Measurements from ENCODE around the gene SUGT1. TPM values are rescaled to one million over a fixed set of nuclear protein-coding genes. Genes with fewer than 3 reads are reported as not detected.
"Not testable (repeated sequence)": the region's sequence is repeated elsewhere in the genome, so short reads cannot be mapped to it uniquely, and the experiment has no call there.

The SUGT1 gene
- polyA plus RNA-seq (2011; rRNA removed), result 37.7 and 56.4 TPM in 2 replicates
- 21.3 and 23.1 TPM in 2 replicates for polyA plus RNA-seq (2012; cell fraction: cytosol; rRNA removed)
- polyA plus RNA-seq (2012; cell fraction: nucleus; rRNA removed), result 9.1 and 10.7 TPM in 2 replicates
- 60.4 to 62.1 TPM (median 61.4 TPM) in 3 replicates for polyA plus RNA-seq (2017; fragmentation: RNase III; extraction: RNeasy Plus Mini Kit Qiagen cat#74134 plus additional on column Dnase treatment)
- polyA minus RNA-seq (2011; rRNA and poly(A)+ RNA removed), result 23.9 and 25.2 TPM in 2 replicates

DNA sequence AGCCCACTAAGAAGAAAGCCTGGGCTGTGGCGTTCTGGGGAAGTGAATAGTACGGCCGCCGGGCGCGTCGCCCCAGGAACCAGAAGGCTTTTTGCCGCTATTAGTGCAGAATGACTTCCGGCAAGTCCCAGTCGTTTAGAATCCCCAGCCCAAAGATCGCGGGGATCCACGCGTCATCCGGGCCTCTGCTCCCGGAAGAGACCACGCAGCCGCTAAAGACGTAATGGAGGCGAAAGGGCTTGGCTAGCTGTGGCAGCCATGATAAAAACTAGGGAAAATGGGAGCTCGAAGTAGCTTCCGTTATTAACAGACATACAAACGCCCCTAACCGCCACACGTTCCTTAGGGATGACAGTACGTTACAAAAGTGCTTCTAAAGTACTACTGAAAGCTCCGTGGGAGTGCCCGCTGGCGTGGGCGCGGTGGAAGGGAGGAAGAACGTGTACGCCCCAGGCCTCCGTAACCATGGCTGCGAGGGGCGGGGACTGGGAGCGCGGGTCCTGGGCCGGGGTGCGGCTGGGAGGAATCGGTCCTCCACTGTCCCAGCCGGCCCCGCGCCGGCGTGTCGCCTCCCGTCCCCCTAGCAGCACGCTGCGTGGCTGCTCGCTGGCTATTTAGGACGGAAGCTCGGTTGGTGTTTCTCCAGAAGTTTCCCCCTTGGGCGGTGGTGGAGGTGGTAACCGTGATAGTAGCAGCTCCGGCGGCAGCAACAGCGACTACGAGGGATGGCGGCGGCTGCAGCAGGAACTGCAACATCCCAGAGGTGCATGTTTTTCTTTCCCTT, at the start of gene SUGT1:
Gene SUGT1, plus strand, starts transcription at position 641 of the 784 bp plus-strand sequence. Its CDS starts 85 bp downstream, at position 726.
- CTCF ChIA-PET, result interaction anchor here (0.9 to 1.8 kb wide), 9 partner anchors 9 to 202 kb away, joined by 3 to 10 read pairs (median 4); partner anchors contain the start of gene VPS36
- no peak for FAIRE-seq

DNA sequence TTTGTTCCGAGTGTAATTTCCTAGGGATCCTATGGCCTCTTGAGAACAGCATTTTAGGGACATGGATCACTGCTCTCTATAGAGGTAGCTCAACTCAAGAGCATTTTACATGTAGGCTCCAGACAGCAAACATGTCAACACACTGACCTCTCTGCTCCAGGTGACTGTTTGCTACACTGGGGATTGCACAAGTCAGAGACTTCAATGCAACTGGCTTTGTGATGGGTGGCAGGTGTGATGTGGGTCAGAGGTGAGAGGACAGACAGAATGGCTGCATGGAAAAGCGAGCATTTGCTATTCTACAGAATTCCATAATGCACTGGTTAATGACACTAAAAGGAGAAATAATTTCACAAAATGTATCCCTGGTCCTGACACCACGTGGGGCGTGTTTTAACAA, 49.3 kb upstream of the SUGT1 start:
- ATAC-seq; H3K4me3 ChIP-seq; DNase-seq (ENCODE audit: low read depth in 1 of 2, low spot score in 1 of 2); FAIRE-seq; H3K27ac ChIP-seq; H3K9me3 ChIP-seq; H3K4me1 ChIP-seq; CTCF ChIA-PET; POLR2A ChIA-PET; H3K4me2 ChIP-seq: not testable (repeated sequence)
- 35% methylated on average over 4 of the region's 4 CpGs for WGBS (ENCODE audit: missing lambda C conversion rate)

More for the DNA sequence above, at the start of gene SUGT1:
- WGBS (ENCODE audit: missing lambda C conversion rate), result 1% methylated on average over 35 of the region's 61 CpGs
- ATAC-seq, result peak; percentile 97 to 98
- Histone ChIP-seq H3K9me3 (no peaks in the 10 kb centered on the region), H3K4me2 (peak within 1 kb of the TSS; percentile 84), H3K4me1 (peaks cover 7% of the 10 kb centered on the region; the same call in 1 of the 3 replicates), H3K4me3 (peak within 1 kb of the TSS; percentile 58), H3K27ac (peak within 1 kb of the TSS; percentile 87 to 94)
- TF ChIP-seq HDAC2 (IDR thresholded peaks at IDR 0.05), result no peak
- TF ChIP-seq POLR2A (IDR thresholded peaks at IDR 0.05; ENCODE audit: low read length), result peak; percentile 75
- peak; percentile 81 to 84; a peak in 4 of 5 replicates for TF ChIP-seq JUN (IDR thresholded peaks at IDR 0.05)
- 0 out of 4 replicates have a peak, but pooled peaks of 1 of the 2 experiments have one; percentile 12 for TF ChIP-seq CEBPB (IDR thresholded peaks at IDR 0.05)
- no peak for TF ChIP-seq FOXS1 (CRISPR knock-in tag; IDR thresholded peaks at IDR 0.05)
- TF ChIP-seq KDM1A (IDR thresholded peaks at IDR 0.05; ENCODE audit: low read depth), result no peak
- TF ChIP-seq, protein P1, sequence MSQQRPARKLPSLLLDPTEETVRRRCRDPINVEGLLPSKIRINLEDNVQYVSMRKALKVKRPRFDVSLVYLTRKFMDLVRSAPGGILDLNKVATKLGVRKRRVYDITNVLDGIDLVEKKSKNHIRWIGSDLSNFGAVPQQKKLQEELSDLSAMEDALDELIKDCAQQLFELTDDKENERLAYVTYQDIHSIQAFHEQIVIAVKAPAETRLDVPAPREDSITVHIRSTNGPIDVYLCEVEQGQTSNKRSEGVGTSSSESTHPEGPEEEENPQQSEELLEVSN (IDR thresholded peaks at IDR 0.05; ENCODE audit: borderline replicate concordance, low read depth), result peak; percentile 78; the same call in 1 of the 2 replicates
- TF ChIP-seq, protein P2, sequence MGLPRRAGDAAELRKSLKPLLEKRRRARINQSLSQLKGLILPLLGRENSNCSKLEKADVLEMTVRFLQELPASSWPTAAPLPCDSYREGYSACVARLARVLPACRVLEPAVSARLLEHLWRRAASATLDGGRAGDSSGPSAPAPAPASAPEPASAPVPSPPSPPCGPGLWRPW (IDR thresholded peaks at IDR 0.05), result no peak
- TF ChIP-seq, protein P3, sequence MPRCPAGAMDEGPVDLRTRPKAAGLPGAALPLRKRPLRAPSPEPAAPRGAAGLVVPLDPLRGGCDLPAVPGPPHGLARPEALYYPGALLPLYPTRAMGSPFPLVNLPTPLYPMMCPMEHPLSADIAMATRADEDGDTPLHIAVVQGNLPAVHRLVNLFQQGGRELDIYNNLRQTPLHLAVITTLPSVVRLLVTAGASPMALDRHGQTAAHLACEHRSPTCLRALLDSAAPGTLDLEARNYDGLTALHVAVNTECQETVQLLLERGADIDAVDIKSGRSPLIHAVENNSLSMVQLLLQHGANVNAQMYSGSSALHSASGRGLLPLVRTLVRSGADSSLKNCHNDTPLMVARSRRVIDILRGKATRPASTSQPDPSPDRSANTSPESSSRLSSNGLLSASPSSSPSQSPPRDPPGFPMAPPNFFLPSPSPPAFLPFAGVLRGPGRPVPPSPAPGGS (IDR thresholded peaks at IDR 0.05), result peak; percentile 38; the same call in 1 of the 3 replicates
- peak; percentile 11; the same call in 1 of the 2 replicates for TF ChIP-seq GATA3 (IDR thresholded peaks at IDR 0.05; ENCODE audit: borderline replicate concordance)
- peak; percentile 63; the same call in 1 of the 2 replicates for TF ChIP-seq MYC (IDR thresholded peaks at IDR 0.05; ENCODE audit: borderline replicate concordance, low read length)
- TF ChIP-seq, protein P4, sequence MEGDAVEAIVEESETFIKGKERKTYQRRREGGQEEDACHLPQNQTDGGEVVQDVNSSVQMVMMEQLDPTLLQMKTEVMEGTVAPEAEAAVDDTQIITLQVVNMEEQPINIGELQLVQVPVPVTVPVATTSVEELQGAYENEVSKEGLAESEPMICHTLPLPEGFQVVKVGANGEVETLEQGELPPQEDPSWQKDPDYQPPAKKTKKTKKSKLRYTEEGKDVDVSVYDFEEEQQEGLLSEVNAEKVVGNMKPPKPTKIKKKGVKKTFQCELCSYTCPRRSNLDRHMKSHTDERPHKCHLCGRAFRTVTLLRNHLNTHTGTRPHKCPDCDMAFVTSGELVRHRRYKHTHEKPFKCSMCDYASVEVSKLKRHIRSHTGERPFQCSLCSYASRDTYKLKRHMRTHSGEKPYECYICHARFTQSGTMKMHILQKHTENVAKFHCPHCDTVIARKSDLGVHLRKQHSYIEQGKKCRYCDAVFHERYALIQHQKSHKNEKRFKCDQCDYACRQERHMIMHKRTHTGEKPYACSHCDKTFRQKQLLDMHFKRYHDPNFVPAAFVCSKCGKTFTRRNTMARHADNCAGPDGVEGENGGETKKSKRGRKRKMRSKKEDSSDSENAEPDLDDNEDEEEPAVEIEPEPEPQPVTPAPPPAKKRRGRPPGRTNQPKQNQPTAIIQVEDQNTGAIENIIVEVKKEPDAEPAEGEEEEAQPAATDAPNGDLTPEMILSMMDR (IDR thresholded peaks at IDR 0.05), result peak; percentile 40
- TF ChIP-seq CHD4 (IDR thresholded peaks at IDR 0.05; ENCODE audit: borderline replicate concordance), result no peak
- TF ChIP-seq, protein P5, sequence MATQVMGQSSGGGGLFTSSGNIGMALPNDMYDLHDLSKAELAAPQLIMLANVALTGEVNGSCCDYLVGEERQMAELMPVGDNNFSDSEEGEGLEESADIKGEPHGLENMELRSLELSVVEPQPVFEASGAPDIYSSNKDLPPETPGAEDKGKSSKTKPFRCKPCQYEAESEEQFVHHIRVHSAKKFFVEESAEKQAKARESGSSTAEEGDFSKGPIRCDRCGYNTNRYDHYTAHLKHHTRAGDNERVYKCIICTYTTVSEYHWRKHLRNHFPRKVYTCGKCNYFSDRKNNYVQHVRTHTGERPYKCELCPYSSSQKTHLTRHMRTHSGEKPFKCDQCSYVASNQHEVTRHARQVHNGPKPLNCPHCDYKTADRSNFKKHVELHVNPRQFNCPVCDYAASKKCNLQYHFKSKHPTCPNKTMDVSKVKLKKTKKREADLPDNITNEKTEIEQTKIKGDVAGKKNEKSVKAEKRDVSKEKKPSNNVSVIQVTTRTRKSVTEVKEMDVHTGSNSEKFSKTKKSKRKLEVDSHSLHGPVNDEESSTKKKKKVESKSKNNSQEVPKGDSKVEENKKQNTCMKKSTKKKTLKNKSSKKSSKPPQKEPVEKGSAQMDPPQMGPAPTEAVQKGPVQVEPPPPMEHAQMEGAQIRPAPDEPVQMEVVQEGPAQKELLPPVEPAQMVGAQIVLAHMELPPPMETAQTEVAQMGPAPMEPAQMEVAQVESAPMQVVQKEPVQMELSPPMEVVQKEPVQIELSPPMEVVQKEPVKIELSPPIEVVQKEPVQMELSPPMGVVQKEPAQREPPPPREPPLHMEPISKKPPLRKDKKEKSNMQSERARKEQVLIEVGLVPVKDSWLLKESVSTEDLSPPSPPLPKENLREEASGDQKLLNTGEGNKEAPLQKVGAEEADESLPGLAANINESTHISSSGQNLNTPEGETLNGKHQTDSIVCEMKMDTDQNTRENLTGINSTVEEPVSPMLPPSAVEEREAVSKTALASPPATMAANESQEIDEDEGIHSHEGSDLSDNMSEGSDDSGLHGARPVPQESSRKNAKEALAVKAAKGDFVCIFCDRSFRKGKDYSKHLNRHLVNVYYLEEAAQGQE (IDR thresholded peaks at IDR 0.05), result peak; percentile 79
- peak; percentile 48; the same call in 1 of the 2 replicates for TF ChIP-seq PHF8 (IDR thresholded peaks at IDR 0.05; ENCODE audit: borderline replicate concordance, low read depth)
- TF ChIP-seq CHD2 (IDR thresholded peaks at IDR 0.05; ENCODE audit: low read length, partially characterized antibody), result peak; percentile 78
- TF ChIP-seq, protein P6, sequence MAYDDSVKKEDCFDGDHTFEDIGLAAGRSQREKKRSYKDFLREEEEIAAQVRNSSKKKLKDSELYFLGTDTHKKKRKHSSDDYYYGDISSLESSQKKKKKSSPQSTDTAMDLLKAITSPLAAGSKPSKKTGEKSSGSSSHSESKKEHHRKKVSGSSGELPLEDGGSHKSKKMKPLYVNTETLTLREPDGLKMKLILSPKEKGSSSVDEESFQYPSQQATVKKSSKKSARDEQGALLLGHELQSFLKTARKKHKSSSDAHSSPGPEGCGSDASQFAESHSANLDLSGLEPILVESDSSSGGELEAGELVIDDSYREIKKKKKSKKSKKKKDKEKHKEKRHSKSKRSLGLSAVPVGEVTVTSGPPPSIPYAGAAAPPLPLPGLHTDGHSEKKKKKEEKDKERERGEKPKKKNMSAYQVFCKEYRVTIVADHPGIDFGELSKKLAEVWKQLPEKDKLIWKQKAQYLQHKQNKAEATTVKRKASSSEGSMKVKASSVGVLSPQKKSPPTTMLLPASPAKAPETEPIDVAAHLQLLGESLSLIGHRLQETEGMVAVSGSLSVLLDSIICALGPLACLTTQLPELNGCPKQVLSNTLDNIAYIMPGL (CRISPR knock-in tag; IDR thresholded peaks at IDR 0.05; ENCODE audit: borderline replicate concordance), result peak; percentile 41; the same call in 1 of the 2 replicates
- TF ChIP-seq, protein P7, sequence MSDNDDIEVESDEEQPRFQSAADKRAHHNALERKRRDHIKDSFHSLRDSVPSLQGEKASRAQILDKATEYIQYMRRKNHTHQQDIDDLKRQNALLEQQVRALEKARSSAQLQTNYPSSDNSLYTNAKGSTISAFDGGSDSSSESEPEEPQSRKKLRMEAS (IDR thresholded peaks at IDR 0.05), result peak; percentile 83
- POLR2A ChIA-PET, result interaction anchor here (0.7 to 2.4 kb wide), 10 partner anchors 9 to 316 kb away, joined by 3 to 56 read pairs (median 3); partner anchors contain the start of gene HNRNPA1L2
- DNase-seq (ENCODE audit: low read depth in 1 of 2, low spot score in 1 of 2), result peak; percentile 60 to 96

DNA sequence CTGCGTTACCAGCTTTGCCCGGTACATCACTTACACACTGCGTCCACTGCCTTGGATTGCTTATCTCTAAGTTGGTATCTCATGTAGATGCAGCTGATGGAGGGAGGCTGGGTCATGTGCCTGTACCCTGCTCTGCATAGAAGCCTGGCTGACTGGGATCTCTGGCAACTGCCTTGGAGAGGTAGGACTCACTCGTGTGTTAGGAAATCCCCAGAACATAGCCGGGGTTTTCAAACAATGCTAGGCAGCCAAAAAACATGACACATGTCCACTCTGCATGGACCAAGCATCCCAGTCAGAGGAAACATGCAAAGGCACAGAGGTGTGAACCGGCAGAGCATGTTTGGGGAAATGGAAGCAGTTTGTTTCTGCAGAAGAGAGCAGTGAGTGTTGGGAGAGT, 46.5 kb upstream of the SUGT1 start:
- WGBS (ENCODE audit: missing lambda C conversion rate), result 70% methylated on average over 6 of the region's 6 CpGs
- H3K9me3 ChIP-seq; H3K4me1 ChIP-seq; DNase-seq (ENCODE audit: low read depth in 1 of 2, low spot score in 1 of 2); ATAC-seq; POLR2A ChIA-PET; H3K27ac ChIP-seq; H3K4me3 ChIP-seq; H3K4me2 ChIP-seq; FAIRE-seq: not testable (repeated sequence)
- CTCF ChIA-PET, result interaction anchor here (5.8 kb wide), 1 partner anchor 362 kb away, joined by 27 read pairs; no protein-coding TSS in a partner anchor

Measured in A549 (cell line).